Kidney (tissue), 14 donors: Measurements from ENCODE around the gene CELF4. TPM values are rescaled to one million over a fixed set of nuclear protein-coding genes. Genes with fewer than 3 reads are reported as not detected.

ENCODE experiments used
- DNase-seq, 5 donors: peaks; one replicate each; pipeline ENCODE4 v3.0.0-alpha.2; 2013 to 2020
- FAIRE-seq: peaks from 2 replicates; lab custom pipeline; 2012; peaks lifted over from hg19 to GRCh38; lab: Jason Lieb, UNC
- H3K27ac ChIP-seq, 2 donors: one replicate each; pipeline ENCODE4 v1.7.0; 2013; ENCODE audit warnings: low read depth in 2 of 2, low read length in 2 of 2, inconsistent platforms in 1 of 2
- H3K27me3 ChIP-seq: one replicate; pipeline ENCODE4 v1.7.1; 2013; ENCODE audit warnings: low read length, inconsistent platforms; ENCODE audit not compliant: control insufficient read depth, insufficient read depth
- H3K36me3 ChIP-seq, 3 donors: one replicate each; pipeline versions ENCODE4 v1.7.0 to v1.7.1; 2013; ENCODE audit warnings: low read length in 3 of 3, control low read depth in 1 of 3, inconsistent platforms in 1 of 3; ENCODE audit not compliant: insufficient read depth in 3 of 3, control insufficient read depth in 2 of 3
- H3K4me1 ChIP-seq, 3 donors: one replicate each; pipeline versions ENCODE4 v1.7.0 to v1.7.1; 2013; ENCODE audit warnings: low read length in 3 of 3, inconsistent platforms in 1 of 3, low read depth in 1 of 3; ENCODE audit not compliant: control insufficient read depth in 2 of 3, insufficient read depth in 2 of 3
- H3K4me3 ChIP-seq, 3 donors: one replicate each; pipeline versions ENCODE4 v1.7.0 to v1.8.1; 2013; ENCODE audit warnings: low read length in 3 of 3, control low read depth in 1 of 3, inconsistent platforms in 1 of 3
- H3K9ac ChIP-seq, 3 donors: one replicate each; pipeline versions ENCODE4 v1.7.0 to v1.7.1; 2013; ENCODE audit warnings: low read length in 3 of 3, control low read depth in 1 of 3, inconsistent platforms in 1 of 3
- H3K9me3 ChIP-seq, 3 donors: one replicate each; pipeline versions ENCODE4 v1.7.0 to v1.7.1; 2013; ENCODE audit warnings: low read length in 3 of 3, control low read depth in 1 of 3, inconsistent platforms in 1 of 3; ENCODE audit not compliant: control insufficient read depth in 2 of 3, insufficient read depth in 1 of 3
- intact Hi-C: fragments of 100-400 bp; cut with DNase I; formaldehyde crosslinking; loops from one replicate; pipeline ENCODE4 v1.11.1; 2022
- polyA plus RNA-seq: library from polyadenylated mRNA; stranded (reverse); fragments of 350-450 nt; fragmentation: Illumina TruSeq; extraction: RNeasy Lipid Tissue Mini Kit (QIAGEN cat#74804); gene quantifications from one replicate; pipeline ENCODE4 v1.2.3, GENCODE V29; 2014; ENCODE audit warnings: low read depth, low replicate concordance; ENCODE audit not compliant: insufficient read depth
- total RNA-seq: library from RNA; stranded (reverse); fragmentation: NEBNext Ultra II Directional; extraction: Animal tissue kit (Norgen Biotek cat#: 25700); gene quantifications from one replicate; pipeline ENCODE4 v1.2.1, GENCODE V29; 2021
- TF ChIP-seq, protein P1 (sequence below): IDR thresholded peaks from 3 replicates; pipeline ENCODE4 v1.5.1; 2012; ENCODE audit warnings: mild to moderate bottlenecking, moderate library complexity, borderline replicate concordance; ENCODE audit not compliant: insufficient read depth; ENCODE audit errors: extremely low read depth
- donor health status: control.
- donor health status: control.
- donor health status: control.
- donor health status: control.
- donor health status: control.
- donor health status: DM: yes; HTN: yes; CAD: no.
- donor health status: Normal renal cell carcinoma (clear cell type).

CELF4 gene
- total and polyA plus RNA-seq, 2 donors from 2014 or later: 0.85 to 1.5 TPM

DNA sequence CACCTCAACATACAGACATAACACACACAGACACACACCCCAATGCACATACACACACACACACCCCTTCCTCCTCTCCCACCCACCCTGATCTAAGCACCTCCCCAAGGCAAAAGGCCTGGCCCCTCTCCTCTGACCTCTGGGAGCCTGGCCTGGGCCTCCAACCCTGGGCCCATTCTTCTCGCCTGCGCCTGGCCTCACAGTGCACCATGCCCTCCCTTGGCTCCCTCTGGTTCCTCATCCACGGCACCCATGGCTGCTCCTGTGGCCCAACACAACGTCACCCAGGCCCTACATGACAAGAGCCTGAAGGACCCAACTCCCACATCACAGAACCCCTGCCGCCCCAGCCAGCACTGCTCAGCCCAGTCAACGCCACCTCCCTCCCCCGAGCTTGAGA, 281.3 kb downstream of the CELF4 start:
- TF ChIP-seq, protein P1, sequence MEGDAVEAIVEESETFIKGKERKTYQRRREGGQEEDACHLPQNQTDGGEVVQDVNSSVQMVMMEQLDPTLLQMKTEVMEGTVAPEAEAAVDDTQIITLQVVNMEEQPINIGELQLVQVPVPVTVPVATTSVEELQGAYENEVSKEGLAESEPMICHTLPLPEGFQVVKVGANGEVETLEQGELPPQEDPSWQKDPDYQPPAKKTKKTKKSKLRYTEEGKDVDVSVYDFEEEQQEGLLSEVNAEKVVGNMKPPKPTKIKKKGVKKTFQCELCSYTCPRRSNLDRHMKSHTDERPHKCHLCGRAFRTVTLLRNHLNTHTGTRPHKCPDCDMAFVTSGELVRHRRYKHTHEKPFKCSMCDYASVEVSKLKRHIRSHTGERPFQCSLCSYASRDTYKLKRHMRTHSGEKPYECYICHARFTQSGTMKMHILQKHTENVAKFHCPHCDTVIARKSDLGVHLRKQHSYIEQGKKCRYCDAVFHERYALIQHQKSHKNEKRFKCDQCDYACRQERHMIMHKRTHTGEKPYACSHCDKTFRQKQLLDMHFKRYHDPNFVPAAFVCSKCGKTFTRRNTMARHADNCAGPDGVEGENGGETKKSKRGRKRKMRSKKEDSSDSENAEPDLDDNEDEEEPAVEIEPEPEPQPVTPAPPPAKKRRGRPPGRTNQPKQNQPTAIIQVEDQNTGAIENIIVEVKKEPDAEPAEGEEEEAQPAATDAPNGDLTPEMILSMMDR: no peak
- Histone ChIP-seq H3K27ac (no peak overlapping the region), H3K4me1 (no peaks in the 10 kb centered on the region), H3K27me3 (no peaks in the 10 kb centered on the region), H3K9ac (no peak overlapping the region), H3K4me3 (no peak overlapping the region), H3K36me3 (no peaks in the 10 kb centered on the region), H3K9me3 (no peaks in the 10 kb centered on the region)
- peak in 1 of 5 donors; percentile 25 for DNase-seq
- no peak for FAIRE-seq
- intact Hi-C loops: no loop called here

GRCh38 chr18:37282386-37283037, 283.1 kb downstream of the CELF4 start:
- Histone ChIP-seq H3K27me3 (no peaks in the 10 kb centered on the region), H3K4me1 (no peaks in the 10 kb centered on the region), H3K9me3 (no peaks in the 10 kb centered on the region), H3K36me3 (no peaks in the 10 kb centered on the region), H3K4me3 (no peak overlapping the region), H3K9ac (no peak overlapping the region), H3K27ac (no peak overlapping the region)
- intact Hi-C loops: no loop called here
- DNase-seq: peak in 1 of 5 donors; percentile 31
- TF ChIP-seq, protein P1: peak; percentile 27
- FAIRE-seq: no peak

DNA sequence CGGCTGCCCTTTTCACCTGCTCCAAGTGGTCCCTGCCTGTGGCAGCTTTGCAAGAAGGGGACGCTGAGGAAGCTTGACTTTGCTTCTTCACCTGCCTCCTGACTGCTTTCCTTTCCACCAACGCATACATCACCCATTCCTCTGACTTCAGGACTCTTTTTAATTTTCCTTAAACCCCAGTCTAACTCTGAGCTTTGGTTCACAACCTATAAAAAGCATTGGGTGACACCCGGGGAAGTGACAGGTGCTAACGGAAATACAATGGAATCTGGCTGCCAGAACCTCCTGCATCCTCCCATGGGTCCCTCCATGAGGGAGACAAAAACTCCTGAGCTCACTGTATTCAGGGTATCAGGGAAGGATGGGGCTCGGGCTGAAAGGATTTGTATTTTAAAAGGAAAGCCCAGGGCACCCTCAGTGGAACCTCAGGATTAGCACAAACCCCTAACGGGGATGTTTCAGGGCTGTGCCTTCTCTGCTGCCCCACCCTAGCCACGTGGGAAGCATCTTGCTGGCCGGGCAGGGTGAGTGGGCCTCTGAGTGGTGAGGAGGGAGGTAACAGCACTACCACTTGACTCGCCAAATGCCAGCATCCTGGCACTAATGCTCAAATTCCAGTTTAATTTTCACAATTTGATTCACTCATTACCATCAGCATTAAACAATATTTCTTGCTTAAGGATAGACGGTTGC, 284.8 kb downstream of the CELF4 start:
- TF ChIP-seq, protein P1: no peak
- no peaks in the 10 kb centered on the region for H3K4me1 ChIP-seq
- H3K9me3 ChIP-seq: no peaks in the 10 kb centered on the region
- H3K36me3 ChIP-seq: no peaks in the 10 kb centered on the region
- DNase-seq (no peak), FAIRE-seq (no peak)
- intact Hi-C loops: no loop called here
- no peak overlapping the region for H3K4me3 ChIP-seq
- H3K9ac ChIP-seq: no peak overlapping the region
- no peaks in the 10 kb centered on the region for H3K27me3 ChIP-seq
- H3K27ac ChIP-seq: no peak overlapping the region
